Endodermal cell (in vitro differentiated cells): ENCODE results near the gene AMH. TPM values are rescaled to one million over a fixed set of nuclear protein-coding genes. Genes with fewer than 3 reads are reported as not detected.

Experiments
- DNase-seq: peaks from one replicate; pipeline ENCODE4 v3.0.0-alpha.2; 2017
- H3K27ac ChIP-seq: 2 replicates; pipeline ENCODE4 v1.5.1; 2013; ENCODE audit warnings: mild to moderate bottlenecking, low read depth, low read length, moderate library complexity
- H3K27me3 ChIP-seq: 2 replicates; pipeline ENCODE4 v1.6.1; 2013; ENCODE audit warnings: mild to moderate bottlenecking, low read length, moderate library complexity; ENCODE audit not compliant: insufficient read depth, control insufficient read depth, poor library complexity, severe bottlenecking
- H3K36me3 ChIP-seq: 2 replicates; pipeline ENCODE4 v1.7.0; 2013; ENCODE audit warnings: mild to moderate bottlenecking, low read length, moderate library complexity; ENCODE audit not compliant: control insufficient read depth, insufficient read depth
- H3K4me1 ChIP-seq: one replicate; pipeline ENCODE4 v1.7.0; 2013; ENCODE audit warnings: low read length; ENCODE audit not compliant: control insufficient read depth, insufficient read depth
- H3K4me3 ChIP-seq: 2 replicates; pipeline ENCODE4 v1.5.1; 2013; ENCODE audit warnings: mild to moderate bottlenecking, low read length, moderate library complexity
- H3K9ac ChIP-seq: 2 replicates; pipeline ENCODE4 v1.6.1; 2013; ENCODE audit warnings: mild to moderate bottlenecking, low read length, moderate library complexity; ENCODE audit not compliant: poor library complexity, severe bottlenecking; ENCODE audit errors: extremely low read depth
- H3K9me3 ChIP-seq: 2 replicates; pipeline ENCODE4 v1.6.1; 2013; ENCODE audit warnings: mild to moderate bottlenecking, low read length, moderate library complexity; ENCODE audit not compliant: control insufficient read depth
- H3K27ac Mint-ChIP-seq: 2 replicates; pipeline ENCODE4 v1.8.0; 2020; ENCODE audit warnings: mixed read lengths
- H3K27me3 Mint-ChIP-seq: 2 replicates; pipeline ENCODE4 v1.8.0; 2021; ENCODE audit warnings: mild to moderate bottlenecking, mixed read lengths; ENCODE audit not compliant: insufficient read depth
- H3K36me3 Mint-ChIP-seq: 2 replicates; pipeline ENCODE4 v1.8.0; 2020; ENCODE audit warnings: low read depth, mixed read lengths
- H3K4me1 Mint-ChIP-seq: 2 replicates; pipeline ENCODE4 v1.8.0; 2020; ENCODE audit warnings: mixed read lengths
- H3K4me3 Mint-ChIP-seq: 2 replicates; pipeline ENCODE4 v1.8.0; 2020; ENCODE audit warnings: mild to moderate bottlenecking, moderate library complexity, mixed read lengths
- H3K9me3 Mint-ChIP-seq: 2 replicates; pipeline ENCODE4 v1.8.0; 2020; ENCODE audit warnings: mild to moderate bottlenecking, mixed read lengths
- CTCF ChIP-seq: fragments of 200-600 bp; sonication (generic); conservative IDR thresholded peaks from 2 replicates; pipeline ENCODE4 v1.5.0; 2021; ENCODE audit warnings: antibody characterized with exemption, mild to moderate bottlenecking
- WGBS, 2 experiments: methylation state at CpG; one replicate each; pipeline versions ENCODE4 v1.1.5 to v1.1.7; 2013; ENCODE audit warnings: missing lambda C conversion rate in 2 of 2, mixed read lengths in 1 of 2; ENCODE audit not compliant: insufficient coverage in 1 of 2, insufficient read length in 1 of 2; 5-methylcytosine and 5-hydroxymethylcytosine counted together
- total RNA-seq, 2 donors: library from RNA; stranded (reverse); fragmentation: NEBNext Ultra II Directional in 1 of 2; extraction: Animal tissue kit (Norgen Biotek cat#: 25700) in 1 of 2; gene quantifications; 2 replicates in 1 of 2; 3 replicates in 1 of 2; pipeline ENCODE4 v1.2.1, GENCODE V29; 2021

AMH gene
- total RNA-seq, 2 donors from 2014 or later, result 20.5 to 35.1 TPM

- H3K36me3 ChIP-seq, result peaks cover 50% of the 10 kb centered on the region
- Mint-ChIP-seq H3K36me3 (peaks cover 41% of the 10 kb centered on the region), H3K27ac (peak overlapping the region; percentile 99), H3K4me3 (peak overlapping the region; percentile 92), H3K9me3 (no peaks in the 10 kb centered on the region), H3K4me1 (peaks cover 35% of the 10 kb centered on the region), H3K27me3 (no peaks in the 10 kb centered on the region)
- TF ChIP-seq CTCF, result no peak
- peak overlapping the region; percentile 91 for H3K4me3 ChIP-seq
- H3K27me3 ChIP-seq, result no peaks in the 10 kb centered on the region
- no peak overlapping the region for H3K27ac ChIP-seq
- H3K9ac ChIP-seq, result no peak overlapping the region
- DNase-seq, result no peak
- WGBS, 2 experiments, result 84 to 88% methylated on average over 6 of the region's 6 CpGs
- H3K9me3 ChIP-seq, result no peaks in the 10 kb centered on the region
- H3K4me1 ChIP-seq, result peaks cover 6% of the 10 kb centered on the region
Measured at GRCh38 chr19:2237869-2238153, 11.3 kb upstream of the AMH start.

DNA sequence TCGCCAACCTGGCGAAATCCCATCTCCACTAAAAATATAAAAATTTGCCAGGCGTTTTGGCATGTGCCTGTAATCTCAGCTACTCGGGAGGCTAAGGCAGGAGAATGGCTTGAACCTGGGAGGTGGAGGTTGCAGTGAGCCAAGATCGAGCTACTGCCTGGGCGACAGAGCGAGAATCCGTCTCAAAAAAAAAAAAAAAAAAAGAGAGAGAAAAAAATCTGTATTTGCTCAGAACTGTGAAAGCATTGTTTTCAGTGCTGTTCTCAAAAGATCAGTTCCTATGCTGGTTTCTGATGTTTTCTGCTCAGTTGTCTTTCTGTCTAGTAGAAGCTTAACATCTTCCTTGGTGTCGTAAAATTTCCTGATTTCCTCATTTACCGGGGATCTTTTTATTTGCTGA, 9.9 kb upstream of the AMH start:
- DNase-seq, result no peak
- WGBS, 2 experiments, result 64 to 71% methylated on average over 7 to 9 of the region's 10 CpGs
- Histone ChIP-seq H3K4me3 (peak overlapping the region; percentile 91), H3K9me3 (no peaks in the 10 kb centered on the region), H3K4me1 (peaks cover 6% of the 10 kb centered on the region), H3K27me3 (no peaks in the 10 kb centered on the region), H3K27ac (peak overlapping the region; percentile 77), H3K36me3 (peaks cover 50% of the 10 kb centered on the region), H3K9ac (peak overlapping the region; percentile 74)
- Mint-ChIP-seq H3K9me3 (no peaks in the 10 kb centered on the region), H3K36me3 (peaks cover 33% of the 10 kb centered on the region), H3K4me3 (peak overlapping the region; percentile 92), H3K4me1 (peaks cover 35% of the 10 kb centered on the region), H3K27ac (peak overlapping the region; percentile 49), H3K27me3 (no peaks in the 10 kb centered on the region)
- no peak for TF ChIP-seq CTCF

GRCh38 chr19:2239771-2240770, 9.1 kb upstream of the AMH start:
- peaks cover 33% of the 10 kb centered on the region for H3K4me1 Mint-ChIP-seq

More at GRCh38 chr19:2239771-2240770, 9.1 kb upstream of the AMH start:
- H3K27ac ChIP-seq, result peak overlapping the region; percentile 77
- Mint-ChIP-seq H3K4me3 (peak overlapping the region; percentile 92), H3K27ac (peak overlapping the region; percentile 86), H3K27me3 (no peaks in the 10 kb centered on the region), H3K9me3 (no peaks in the 10 kb centered on the region), H3K36me3 (peaks cover 34% of the 10 kb centered on the region)
- 47 to 50% methylated on average over 20 to 34 of the region's 34 CpGs for WGBS, 2 experiments
- TF ChIP-seq CTCF, result no peak
- H3K4me3 ChIP-seq, result peak overlapping the region; percentile 91
- peaks cover 51% of the 10 kb centered on the region for H3K36me3 ChIP-seq
- no peaks in the 10 kb centered on the region for H3K27me3 ChIP-seq
- H3K9ac ChIP-seq, result peak overlapping the region; percentile 74
- no peaks in the 10 kb centered on the region for H3K9me3 ChIP-seq
- H3K4me1 ChIP-seq, result peaks cover 6% of the 10 kb centered on the region
- DNase-seq, result peak; percentile 75
